DND-41 (cell line): Measurements from ENCODE around the gene PPP1R1B.

Experiments
- EZH2 ChIP-seq: IDR thresholded peaks from 3 replicates; pipeline ENCODE4 v1.6.1; 2012; ENCODE audit warnings: borderline replicate concordance, low read depth, mild to moderate bottlenecking, moderate library complexity, low read length, inconsistent platforms; ENCODE audit not compliant: severe bottlenecking
- TF ChIP-seq, protein P1 (sequence below): IDR thresholded peaks from 2 replicates; pipeline ENCODE4 v1.5.1; 2012; ENCODE audit warnings: borderline replicate concordance, low read length, moderate library complexity, mild to moderate bottlenecking; ENCODE audit not compliant: poor library complexity, severe bottlenecking; ENCODE audit errors: extremely low read depth

DNA sequence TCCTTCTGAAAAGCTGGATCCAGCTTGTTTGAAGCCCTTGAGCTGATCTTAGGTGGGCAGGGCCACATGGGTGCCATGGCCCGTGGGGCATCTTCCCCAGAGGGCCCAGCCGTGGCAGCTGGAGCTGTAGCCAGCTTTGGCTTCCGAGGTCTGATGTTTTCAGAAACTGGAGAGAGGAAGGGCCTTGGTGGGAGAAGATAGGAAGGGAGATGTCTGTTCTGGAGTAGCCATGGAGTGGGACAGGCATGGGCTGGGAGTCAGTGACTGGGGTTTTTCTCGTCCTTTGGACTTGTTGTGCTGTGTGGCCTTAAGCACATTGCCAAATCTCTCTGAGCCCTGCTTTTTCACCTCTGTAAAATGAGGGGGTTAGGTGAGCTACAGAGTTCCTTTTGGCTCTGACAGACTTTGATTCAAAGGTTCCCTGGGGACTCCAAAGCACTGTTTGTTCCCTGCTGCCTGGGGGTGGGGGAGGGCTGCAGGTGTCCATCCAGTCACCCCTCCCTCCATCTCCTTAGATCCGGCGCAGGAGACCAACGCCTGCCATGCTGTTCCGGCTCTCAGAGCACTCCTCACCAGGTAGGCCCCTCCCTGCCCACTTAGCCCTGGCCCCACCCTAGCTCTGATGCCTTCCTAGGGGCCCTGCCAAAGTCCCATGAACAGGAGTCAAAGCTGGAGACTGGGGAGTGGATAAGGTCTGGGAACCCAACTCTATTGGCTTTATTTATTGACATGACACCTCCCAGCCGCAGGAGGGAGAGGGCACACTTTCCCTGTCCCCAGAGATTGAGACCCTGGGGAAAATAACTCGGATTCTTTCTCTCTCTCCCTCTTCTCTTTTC lies 2.1 kb downstream of the PPP1R1B start:
- TF ChIP-seq EZH2 = no peak
- TF ChIP-seq, protein P1, sequence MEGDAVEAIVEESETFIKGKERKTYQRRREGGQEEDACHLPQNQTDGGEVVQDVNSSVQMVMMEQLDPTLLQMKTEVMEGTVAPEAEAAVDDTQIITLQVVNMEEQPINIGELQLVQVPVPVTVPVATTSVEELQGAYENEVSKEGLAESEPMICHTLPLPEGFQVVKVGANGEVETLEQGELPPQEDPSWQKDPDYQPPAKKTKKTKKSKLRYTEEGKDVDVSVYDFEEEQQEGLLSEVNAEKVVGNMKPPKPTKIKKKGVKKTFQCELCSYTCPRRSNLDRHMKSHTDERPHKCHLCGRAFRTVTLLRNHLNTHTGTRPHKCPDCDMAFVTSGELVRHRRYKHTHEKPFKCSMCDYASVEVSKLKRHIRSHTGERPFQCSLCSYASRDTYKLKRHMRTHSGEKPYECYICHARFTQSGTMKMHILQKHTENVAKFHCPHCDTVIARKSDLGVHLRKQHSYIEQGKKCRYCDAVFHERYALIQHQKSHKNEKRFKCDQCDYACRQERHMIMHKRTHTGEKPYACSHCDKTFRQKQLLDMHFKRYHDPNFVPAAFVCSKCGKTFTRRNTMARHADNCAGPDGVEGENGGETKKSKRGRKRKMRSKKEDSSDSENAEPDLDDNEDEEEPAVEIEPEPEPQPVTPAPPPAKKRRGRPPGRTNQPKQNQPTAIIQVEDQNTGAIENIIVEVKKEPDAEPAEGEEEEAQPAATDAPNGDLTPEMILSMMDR = no peak
